ENCODE results near the gene PALB2. TPM values are rescaled to one million over a fixed set of nuclear protein-coding genes. Genes with fewer than 3 reads are reported as not detected.

PALB2 gene
- total and polyA plus RNA-seq, 9 of the 15 experiments (the other 6 are each of a cell fraction or from before 2014, with no cell fraction given), result 7.0 to 25.8 (median 15.2) TPM

- TF ChIP-seq CREB1 (IDR thresholded peaks at IDR 0.05), result peak; percentile 88
- peak; percentile 92 for TF ChIP-seq CREB1 (CRISPR knock-in tag; IDR thresholded peaks at IDR 0.05)
- no peak for TF ChIP-seq ZNF444 (CRISPR knock-in tag; IDR thresholded peaks at IDR 0.05)
- TF ChIP-seq MLLT1 (IDR thresholded peaks at IDR 0.05), result 0 out of 4 replicates have a peak, but pooled peaks of 1 of the 2 experiments have one; percentile 16
- no peak for TF ChIP-seq SNRNP70 (optimal IDR thresholded peaks at IDR 0.05; ENCODE audit: low read depth, low read length)
- peak; percentile 69 for TF ChIP-seq FOSL1 (tag; conservative IDR thresholded peaks at IDR 0.05)
- no peak for TF ChIP-seq ZNF507 (tag; conservative IDR thresholded peaks at IDR 0.05)
- no peak for TF ChIP-seq ZEB2 (IDR thresholded peaks at IDR 0.05)
- TF ChIP-seq POLR3G (IDR thresholded peaks at IDR 0.05; ENCODE audit: extremely low read depth, insufficient read length, insufficient replicate concordance), result no peak
- TF ChIP-seq, protein P1, sequence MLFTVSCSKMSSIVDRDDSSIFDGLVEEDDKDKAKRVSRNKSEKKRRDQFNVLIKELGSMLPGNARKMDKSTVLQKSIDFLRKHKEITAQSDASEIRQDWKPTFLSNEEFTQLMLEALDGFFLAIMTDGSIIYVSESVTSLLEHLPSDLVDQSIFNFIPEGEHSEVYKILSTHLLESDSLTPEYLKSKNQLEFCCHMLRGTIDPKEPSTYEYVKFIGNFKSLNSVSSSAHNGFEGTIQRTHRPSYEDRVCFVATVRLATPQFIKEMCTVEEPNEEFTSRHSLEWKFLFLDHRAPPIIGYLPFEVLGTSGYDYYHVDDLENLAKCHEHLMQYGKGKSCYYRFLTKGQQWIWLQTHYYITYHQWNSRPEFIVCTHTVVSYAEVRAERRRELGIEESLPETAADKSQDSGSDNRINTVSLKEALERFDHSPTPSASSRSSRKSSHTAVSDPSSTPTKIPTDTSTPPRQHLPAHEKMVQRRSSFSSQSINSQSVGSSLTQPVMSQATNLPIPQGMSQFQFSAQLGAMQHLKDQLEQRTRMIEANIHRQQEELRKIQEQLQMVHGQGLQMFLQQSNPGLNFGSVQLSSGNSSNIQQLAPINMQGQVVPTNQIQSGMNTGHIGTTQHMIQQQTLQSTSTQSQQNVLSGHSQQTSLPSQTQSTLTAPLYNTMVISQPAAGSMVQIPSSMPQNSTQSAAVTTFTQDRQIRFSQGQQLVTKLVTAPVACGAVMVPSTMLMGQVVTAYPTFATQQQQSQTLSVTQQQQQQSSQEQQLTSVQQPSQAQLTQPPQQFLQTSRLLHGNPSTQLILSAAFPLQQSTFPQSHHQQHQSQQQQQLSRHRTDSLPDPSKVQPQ (CRISPR knock-in tag; IDR thresholded peaks at IDR 0.05; ENCODE audit: borderline replicate concordance), result no peak
- peak; percentile 19 to 63; a peak in 2 of 4 replicates for TF ChIP-seq TBL1XR1 (IDR thresholded peaks at IDR 0.05; ENCODE audit: low read length in 2 of 2)
- TF ChIP-seq FOXA1 (IDR thresholded peaks at IDR 0.05; ENCODE audit: borderline replicate concordance), result no peak
- TF ChIP-seq PYGO2 (tag; IDR thresholded peaks at IDR 0.05), result no peak
- TF ChIP-seq FOXM1 (IDR thresholded peaks at IDR 0.05; ENCODE audit: low read depth), result peak; percentile 39; the same call in 1 of the 2 replicates
- no peak; the same call in 1 of the 2 replicates for TF ChIP-seq FOXM1 (CRISPR knock-in tag; IDR thresholded peaks at IDR 0.05; ENCODE audit: low read depth)
- TF ChIP-seq STAG1 (CRISPR knock-in tag; IDR thresholded peaks at IDR 0.05; ENCODE audit: borderline replicate concordance), result no peak
- no peak for TF ChIP-seq KAT8 (IDR thresholded peaks at IDR 0.05; ENCODE audit: low read depth)
- peak; percentile 55; the same call in 1 of the 2 replicates for TF ChIP-seq NR2C2 (CRISPR knock-in tag; IDR thresholded peaks at IDR 0.05)
- peak; percentile 95 for TF ChIP-seq NR2C2 (tag; IDR thresholded peaks at IDR 0.05)
- TF ChIP-seq ZKSCAN1 (IDR thresholded peaks at IDR 0.05; ENCODE audit: low read depth, low read length), result no peak; the same call in 1 of the 2 replicates
- no peak for TF ChIP-seq PHTF2 (CRISPR knock-in tag; IDR thresholded peaks at IDR 0.05)
- TF ChIP-seq MAFF (IDR thresholded peaks at IDR 0.05; ENCODE audit: low read length), result no peak
- TF ChIP-seq ATF1 (CRISPR knock-in tag; IDR thresholded peaks at IDR 0.05), result peak; percentile 34; the same call in 1 of the 2 replicates
- peak; percentile 98 for TF ChIP-seq ATF1 (tag; IDR thresholded peaks at IDR 0.05)
- peak; percentile 97; the same call in 1 of the 2 replicates for TF ChIP-seq CBX1 (IDR thresholded peaks at IDR 0.05; ENCODE audit: low read depth)
These were observed 84.0 kb downstream of the PALB2 start, which contains the start of the genes EARS2 and UBFD1 (continued) for GRCh38 chr16:23556881-23557778.

All from K562 (cell line).